Activated CD4-positive, alpha-beta T cell treated with anti-CD3 and anti-CD28 coated beads, Interleukin-2, amount 10 ng/mL, durations not matched to agents 7 days and 5 days (primary cell): ENCODE data around the gene ADRM1. TPM values are rescaled to one million over a fixed set of nuclear protein-coding genes. Genes with fewer than 3 reads are reported as not detected.

Experiments
- CTCF ChIA-PET: fragments of 350-600 bp; sonication (Branson Sonifier 250); formaldehyde crosslinking; loops from one replicate; lab custom pipeline; 2021; ENCODE audit warnings: antibody characterized with exemption; lab: Charles Lee
- POLR2A ChIA-PET: fragments of 350-600 bp; sonication (Branson Sonifier 250); formaldehyde crosslinking; loops from one replicate; lab custom pipeline; 2021; ENCODE audit warnings: antibody characterized with exemption; lab: Charles Lee
- DNase-seq: peaks from one replicate; pipeline ENCODE4 v3.0.0-alpha.2; 2020
- H3K27ac Mint-ChIP-seq: one replicate; pipeline ENCODE4 v1.8.0; 2021; ENCODE audit warnings: mild to moderate bottlenecking, moderate library complexity, mixed read lengths
- H3K27me3 Mint-ChIP-seq: one replicate; pipeline ENCODE4 v1.8.0; 2021; ENCODE audit warnings: mixed read lengths
- H3K36me3 Mint-ChIP-seq: one replicate; pipeline ENCODE4 v1.8.0; 2021; ENCODE audit warnings: low read depth, mixed read lengths
- H3K4me1 Mint-ChIP-seq: one replicate; pipeline ENCODE4 v1.8.0; 2021; ENCODE audit warnings: mixed read lengths
- H3K4me3 Mint-ChIP-seq: one replicate; pipeline ENCODE4 v1.8.0; 2021; ENCODE audit warnings: mild to moderate bottlenecking, moderate library complexity, mixed read lengths
- H3K9me3 Mint-ChIP-seq: one replicate; pipeline ENCODE4 v1.8.0; 2021; ENCODE audit warnings: mixed read lengths
- total RNA-seq, 2 experiments: library from RNA; stranded (reverse); gene quantifications; one replicate each; pipeline ENCODE4 v1.2.3, GENCODE V29; 2021

Gene ADRM1
- total RNA-seq, 2 experiments from 2014 or later, result 86.1 to 90.1 TPM

GRCh38 chr20:62311150-62311549 lies 8.4 kb downstream of the ADRM1 start:
- Mint-ChIP-seq H3K9me3 (no peaks in the 10 kb centered on the region), H3K27me3 (no peaks in the 10 kb centered on the region), H3K4me1 (no peaks in the 10 kb centered on the region), H3K27ac (no peak overlapping the region), H3K4me3 (no peak overlapping the region), H3K36me3 (peaks cover 9% of the 10 kb centered on the region)
- no peak for DNase-seq
- POLR2A ChIA-PET, result no interaction called here
- CTCF ChIA-PET, result no interaction called here

- no peak overlapping the region for H3K4me3 Mint-ChIP-seq
- no peak overlapping the region for H3K27ac Mint-ChIP-seq
- peaks cover 7% of the 10 kb centered on the region for H3K36me3 Mint-ChIP-seq
- no peak for DNase-seq
- H3K9me3 Mint-ChIP-seq, result no peaks in the 10 kb centered on the region
- ChIA-PET CTCF (no interaction called here), POLR2A (no interaction called here)
- H3K4me1 Mint-ChIP-seq, result no peaks in the 10 kb centered on the region
- H3K27me3 Mint-ChIP-seq, result no peaks in the 10 kb centered on the region
These were observed 9.2 kb downstream of the ADRM1 start for GRCh38 chr20:62311832-62312661.

- Mint-ChIP-seq H3K4me3 (no peak overlapping the region), H3K9me3 (no peaks in the 10 kb centered on the region), H3K27me3 (no peaks in the 10 kb centered on the region), H3K36me3 (peaks cover 4% of the 10 kb centered on the region), H3K4me1 (no peaks in the 10 kb centered on the region), H3K27ac (no peak overlapping the region)
- CTCF ChIA-PET, result no interaction called here
- POLR2A ChIA-PET, result no interaction called here
- no peak for DNase-seq
These were observed 9.8 kb downstream of the ADRM1 start for GRCh38 chr20:62312662-62312977.

- ChIA-PET POLR2A (no interaction called here), CTCF (no interaction called here)
- Mint-ChIP-seq H3K36me3 (peaks cover 4% of the 10 kb centered on the region), H3K4me3 (no peak overlapping the region), H3K27ac (no peak overlapping the region), H3K27me3 (no peaks in the 10 kb centered on the region), H3K4me1 (no peaks in the 10 kb centered on the region), H3K9me3 (no peaks in the 10 kb centered on the region)
- DNase-seq, result no peak
These were observed 10.2 kb downstream of the ADRM1 start for GRCh38 chr20:62313021-62313420.

- Mint-ChIP-seq H3K4me3 (no peak overlapping the region), H3K9me3 (no peaks in the 10 kb centered on the region), H3K27ac (no peak overlapping the region), H3K36me3 (peaks cover 4% of the 10 kb centered on the region), H3K4me1 (no peaks in the 10 kb centered on the region), H3K27me3 (no peaks in the 10 kb centered on the region)
- DNase-seq, result no peak
- CTCF ChIA-PET, result no interaction called here
- POLR2A ChIA-PET, result no interaction called here
These were observed 10.9 kb downstream of the ADRM1 start for GRCh38 chr20:62313460-62314338.

- ChIA-PET POLR2A (no interaction called here), CTCF (no interaction called here)
- no peak overlapping the region for H3K27ac Mint-ChIP-seq
- no peak overlapping the region for H3K4me3 Mint-ChIP-seq
- no peaks in the 10 kb centered on the region for H3K27me3 Mint-ChIP-seq
- H3K9me3 Mint-ChIP-seq, result no peaks in the 10 kb centered on the region
- H3K36me3 Mint-ChIP-seq, result no peaks in the 10 kb centered on the region
- no peak for DNase-seq
- no peaks in the 10 kb centered on the region for H3K4me1 Mint-ChIP-seq
These were observed 11.5 kb downstream of the ADRM1 start for GRCh38 chr20:62314339-62314638.

GRCh38 chr20:62314711-62315302 lies 12.0 kb downstream of the ADRM1 start:
- no peaks in the 10 kb centered on the region for H3K4me1 Mint-ChIP-seq
- CTCF ChIA-PET, result no interaction called here

GRCh38 chr20:62315773-62316172 lies 13.0 kb downstream of the ADRM1 start:
- no peaks in the 10 kb centered on the region for H3K36me3 Mint-ChIP-seq
- no peak overlapping the region for H3K4me3 Mint-ChIP-seq
- CTCF ChIA-PET, result interaction anchor here (0.6 kb wide), 1 partner anchor 67 kb away, joined by 3 read pairs; no protein-coding TSS in a partner anchor
- H3K9me3 Mint-ChIP-seq, result no peaks in the 10 kb centered on the region
- DNase-seq, result no peak
- no peaks in the 10 kb centered on the region for H3K4me1 Mint-ChIP-seq
- no peak overlapping the region for H3K27ac Mint-ChIP-seq
- POLR2A ChIA-PET, result no interaction called here
- H3K27me3 Mint-ChIP-seq, result no peaks in the 10 kb centered on the region

More at GRCh38 chr20:62314711-62315302, 12.0 kb downstream of the ADRM1 start:
- H3K36me3 Mint-ChIP-seq, result no peaks in the 10 kb centered on the region
- DNase-seq, result no peak
- H3K9me3 Mint-ChIP-seq, result no peaks in the 10 kb centered on the region
- H3K27me3 Mint-ChIP-seq, result no peaks in the 10 kb centered on the region
- POLR2A ChIA-PET, result no interaction called here
- no peak overlapping the region for H3K4me3 Mint-ChIP-seq
- H3K27ac Mint-ChIP-seq, result no peak overlapping the region

- Mint-ChIP-seq H3K4me1 (no peaks in the 10 kb centered on the region), H3K4me3 (no peak overlapping the region), H3K36me3 (no peaks in the 10 kb centered on the region), H3K27ac (no peak overlapping the region), H3K9me3 (no peaks in the 10 kb centered on the region), H3K27me3 (no peaks in the 10 kb centered on the region)
- POLR2A ChIA-PET, result no interaction called here
- CTCF ChIA-PET, result no interaction called here
- DNase-seq, result no peak
These were observed 13.8 kb downstream of the ADRM1 start for GRCh38 chr20:62316331-62317166.

GRCh38 chr20:62317167-62317655 lies 14.4 kb downstream of the ADRM1 start:
- Mint-ChIP-seq H3K9me3 (no peaks in the 10 kb centered on the region), H3K36me3 (no peaks in the 10 kb centered on the region), H3K27ac (no peak overlapping the region), H3K4me1 (no peaks in the 10 kb centered on the region), H3K27me3 (no peaks in the 10 kb centered on the region), H3K4me3 (no peak overlapping the region)
- DNase-seq, result no peak
- ChIA-PET POLR2A (no interaction called here), CTCF (no interaction called here)

GRCh38 chr20:62318400-62319345 lies 15.9 kb downstream of the ADRM1 start:
- no peaks in the 10 kb centered on the region for H3K4me1 Mint-ChIP-seq
- no peak overlapping the region for H3K4me3 Mint-ChIP-seq
- CTCF ChIA-PET, result interaction anchor here (0.8 kb wide), 1 partner anchor 49 kb away, joined by 3 read pairs; the partner anchor contains the start of gene LAMA5
- no peaks in the 10 kb centered on the region for H3K9me3 Mint-ChIP-seq
- no peak overlapping the region for H3K27ac Mint-ChIP-seq
- no peak for DNase-seq
- POLR2A ChIA-PET, result no interaction called here
- no peaks in the 10 kb centered on the region for H3K36me3 Mint-ChIP-seq
- no peaks in the 10 kb centered on the region for H3K27me3 Mint-ChIP-seq
